ENCODE data around the gene IKBKG. TPM values are rescaled to one million over a fixed set of nuclear protein-coding genes. Genes with fewer than 3 reads are reported as not detected.
"Not testable (repeated sequence)": the region's sequence is repeated elsewhere in the genome, so short reads cannot be mapped to it uniquely, and the experiment has no call there.

The IKBKG gene
- total RNA-seq, 1 donor from 2014 or later = 69.0 TPM

- DNase-seq (ENCODE audit: low spot score) (peak; percentile 6), ATAC-seq (no peak)
These were observed 54.8 kb downstream of the IKBKG start for GRCh38 chrX:154602226-154602625.

- DNase-seq (ENCODE audit: low spot score) (peak; percentile 6), ATAC-seq (no peak)
These were observed 55.5 kb downstream of the IKBKG start for GRCh38 chrX:154602766-154603437.

- no peak for ATAC-seq
- DNase-seq (ENCODE audit: low spot score) = peak; percentile 14
These were observed 56.3 kb downstream of the IKBKG start for GRCh38 chrX:154603438-154604430.

- DNase-seq (ENCODE audit: low spot score) = peak; percentile 2
- no peak for ATAC-seq
These were observed 58.1 kb downstream of the IKBKG start for GRCh38 chrX:154605566-154605965.

- peak; percentile 60 for DNase-seq (ENCODE audit: low spot score)
- peak; percentile 83 for ATAC-seq
These were observed 60.0 kb downstream of the IKBKG start for GRCh38 chrX:154607370-154607769.

- not testable (repeated sequence) for ATAC-seq
- DNase-seq (ENCODE audit: low spot score) = peak; percentile 24
These were observed 60.6 kb downstream of the IKBKG start for GRCh38 chrX:154607976-154608375.

GRCh38 chrX:154608823-154609222 lies 61.4 kb downstream of the IKBKG start:
- DNase-seq (ENCODE audit: low spot score) = peak; percentile 6
- ATAC-seq = not testable (repeated sequence)

- ATAC-seq = not testable (repeated sequence)
- DNase-seq (ENCODE audit: low spot score) = peak; percentile 27
These were observed 63.7 kb downstream of the IKBKG start for GRCh38 chrX:154611146-154611545.

- DNase-seq (ENCODE audit: low spot score) = not testable (repeated sequence)
- peak; percentile 51 for ATAC-seq
These were observed 66.2 kb downstream of the IKBKG start for GRCh38 chrX:154613586-154613985.

Other genes starting within 250 kb of the IKBKG start
- gene FLNA, start 173.0 kb upstream of the IKBKG start, total RNA-seq = 76.6 TPM
- 19.5 TPM for gene EMD, start 168.3 kb upstream of the IKBKG start, total RNA-seq
- gene RPL10, start 149.2 kb upstream of the IKBKG start, total RNA-seq = 1,085 TPM
- gene DNASE1L1, start 138.4 kb upstream of the IKBKG start, total RNA-seq = 14.9 TPM
- gene TAFAZZIN, start 136.1 kb upstream of the IKBKG start, total RNA-seq = 21.0 TPM
- gene ATP6AP1, start 118.9 kb upstream of the IKBKG start, total RNA-seq = 26.2 TPM
- gene GDI1, start 110.5 kb upstream of the IKBKG start, total RNA-seq = 31.4 TPM
- gene FAM50A, start 103.5 kb upstream of the IKBKG start, total RNA-seq = 18.7 TPM
- 4.5 TPM for gene PLXNA3, start 89.3 kb upstream of the IKBKG start, total RNA-seq
- gene LAGE3, start 68.3 kb upstream of the IKBKG start, total RNA-seq = 12.0 TPM
- 18.3 TPM for gene UBL4A, start 61.0 kb upstream of the IKBKG start, total RNA-seq
- gene SLC10A3, start 57.0 kb upstream of the IKBKG start, total RNA-seq = 3.7 TPM
- 35.3 TPM for gene FAM3A, start 31.4 kb upstream of the IKBKG start, total RNA-seq
- 5.6 TPM for gene G6PD, start 774 bp upstream of the IKBKG start, total RNA-seq
- gene CTAG1A, start 37.5 kb downstream of the IKBKG start, total RNA-seq = not detected
- gene CTAG1B, start 71.7 kb downstream of the IKBKG start, total RNA-seq = not detected
- not detected for gene CTAG2, start 106.0 kb downstream of the IKBKG start, total RNA-seq
- gene GAB3, start 203.5 kb downstream of the IKBKG start, total RNA-seq = 0.73 TPM
- 9.6 TPM for gene DKC1, start 215.2 kb downstream of the IKBKG start, total RNA-seq

Measured in left lobe of liver (tissue), 2 donors.